Type B pancreatic cell (in vitro differentiated cells): Measurements from ENCODE around the gene ZNF423. TPM values are rescaled to one million over a fixed set of nuclear protein-coding genes. Genes with fewer than 3 reads are reported as not detected.

Experiments
- DNase-seq: peaks from one replicate; pipeline ENCODE4 v3.0.0; 2021; ENCODE audit warnings: mixed read lengths; ENCODE audit not compliant: unreplicated experiment; ENCODE audit errors: extremely low spot score
- H3K27ac Mint-ChIP-seq: 2 replicates; pipeline ENCODE4 v1.8.0; 2021; ENCODE audit warnings: mild to moderate bottlenecking, mixed read lengths
- H3K27me3 Mint-ChIP-seq: 2 replicates; pipeline ENCODE4 v1.8.0; 2021; ENCODE audit warnings: mixed read lengths
- H3K36me3 Mint-ChIP-seq: 2 replicates; pipeline ENCODE4 v1.8.0; 2021; ENCODE audit warnings: mixed read lengths
- H3K4me1 Mint-ChIP-seq: one replicate; pipeline ENCODE4 v1.8.0; 2021; ENCODE audit warnings: mixed read lengths; ENCODE audit not compliant: unreplicated experiment
- H3K4me3 Mint-ChIP-seq: 2 replicates; pipeline ENCODE4 v1.8.0; 2021; ENCODE audit warnings: mild to moderate bottlenecking, mixed read lengths
- H3K9me3 Mint-ChIP-seq: 2 replicates; pipeline ENCODE4 v1.8.0; 2021; ENCODE audit warnings: mixed read lengths
- total RNA-seq: library from RNA; stranded (reverse); gene quantifications from 2 replicates; pipeline ENCODE4 v1.2.1, GENCODE V29; 2021; ENCODE audit warnings: low replicate concordance
- TF ChIP-seq, protein P1 (sequence below): fragments of 200-600 bp; sonication (generic); conservative IDR thresholded peaks from 2 replicates; pipeline ENCODE4 v1.5.0; 2021; ENCODE audit warnings: antibody characterized with exemption, mild to moderate bottlenecking

Gene ZNF423
- total RNA-seq, 1 donor from 2014 or later, result 72.6 TPM

GRCh38 chr16:49464093-49464492, 391.8 kb downstream of the ZNF423 start:
- Mint-ChIP-seq H3K27ac (no peak overlapping the region), H3K4me1 (peaks cover 5% of the 10 kb centered on the region), H3K9me3 (no peaks in the 10 kb centered on the region), H3K36me3 (no peaks in the 10 kb centered on the region), H3K4me3 (no peak overlapping the region), H3K27me3 (peaks cover 46% of the 10 kb centered on the region)
- TF ChIP-seq, protein P1, sequence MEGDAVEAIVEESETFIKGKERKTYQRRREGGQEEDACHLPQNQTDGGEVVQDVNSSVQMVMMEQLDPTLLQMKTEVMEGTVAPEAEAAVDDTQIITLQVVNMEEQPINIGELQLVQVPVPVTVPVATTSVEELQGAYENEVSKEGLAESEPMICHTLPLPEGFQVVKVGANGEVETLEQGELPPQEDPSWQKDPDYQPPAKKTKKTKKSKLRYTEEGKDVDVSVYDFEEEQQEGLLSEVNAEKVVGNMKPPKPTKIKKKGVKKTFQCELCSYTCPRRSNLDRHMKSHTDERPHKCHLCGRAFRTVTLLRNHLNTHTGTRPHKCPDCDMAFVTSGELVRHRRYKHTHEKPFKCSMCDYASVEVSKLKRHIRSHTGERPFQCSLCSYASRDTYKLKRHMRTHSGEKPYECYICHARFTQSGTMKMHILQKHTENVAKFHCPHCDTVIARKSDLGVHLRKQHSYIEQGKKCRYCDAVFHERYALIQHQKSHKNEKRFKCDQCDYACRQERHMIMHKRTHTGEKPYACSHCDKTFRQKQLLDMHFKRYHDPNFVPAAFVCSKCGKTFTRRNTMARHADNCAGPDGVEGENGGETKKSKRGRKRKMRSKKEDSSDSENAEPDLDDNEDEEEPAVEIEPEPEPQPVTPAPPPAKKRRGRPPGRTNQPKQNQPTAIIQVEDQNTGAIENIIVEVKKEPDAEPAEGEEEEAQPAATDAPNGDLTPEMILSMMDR, result no peak
- peak; percentile 20 for DNase-seq

DNA sequence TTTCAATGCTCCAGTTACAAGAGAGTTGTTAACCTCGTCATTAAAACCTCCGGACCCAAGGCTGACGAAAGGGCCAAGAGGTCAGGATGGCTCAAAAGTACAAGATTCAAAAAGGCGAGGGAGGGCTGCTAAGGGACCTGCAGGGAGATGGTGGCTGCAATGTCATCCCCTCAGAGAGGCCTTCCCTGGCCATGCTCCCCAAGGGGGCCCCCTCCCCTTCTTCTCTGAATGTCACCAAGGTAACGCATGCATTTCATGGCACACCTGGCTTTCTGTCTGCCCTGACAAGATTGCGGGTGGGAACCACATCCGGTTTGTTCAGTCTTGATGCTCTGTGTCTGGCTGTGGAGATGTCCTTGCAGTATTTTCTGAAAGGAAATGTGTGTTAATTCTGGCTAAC, 392.4 kb downstream of the ZNF423 start:
- Mint-ChIP-seq H3K27ac (no peak overlapping the region), H3K4me1 (peaks cover 5% of the 10 kb centered on the region), H3K4me3 (no peak overlapping the region), H3K9me3 (no peaks in the 10 kb centered on the region), H3K27me3 (peaks cover 48% of the 10 kb centered on the region), H3K36me3 (no peaks in the 10 kb centered on the region)
- peak; percentile 61 for DNase-seq
- TF ChIP-seq, protein P1, result no peak

- peaks cover 5% of the 10 kb centered on the region for H3K4me1 Mint-ChIP-seq
- H3K9me3 Mint-ChIP-seq, result no peaks in the 10 kb centered on the region
- peak; percentile 51 for DNase-seq
- H3K27ac Mint-ChIP-seq, result no peak overlapping the region
- peaks cover 50% of the 10 kb centered on the region for H3K27me3 Mint-ChIP-seq
- no peak overlapping the region for H3K4me3 Mint-ChIP-seq
- TF ChIP-seq, protein P1, result no peak
- H3K36me3 Mint-ChIP-seq, result no peaks in the 10 kb centered on the region
Observed at GRCh38 chr16:49462989-49463371, 392.9 kb downstream of the ZNF423 start.

DNA sequence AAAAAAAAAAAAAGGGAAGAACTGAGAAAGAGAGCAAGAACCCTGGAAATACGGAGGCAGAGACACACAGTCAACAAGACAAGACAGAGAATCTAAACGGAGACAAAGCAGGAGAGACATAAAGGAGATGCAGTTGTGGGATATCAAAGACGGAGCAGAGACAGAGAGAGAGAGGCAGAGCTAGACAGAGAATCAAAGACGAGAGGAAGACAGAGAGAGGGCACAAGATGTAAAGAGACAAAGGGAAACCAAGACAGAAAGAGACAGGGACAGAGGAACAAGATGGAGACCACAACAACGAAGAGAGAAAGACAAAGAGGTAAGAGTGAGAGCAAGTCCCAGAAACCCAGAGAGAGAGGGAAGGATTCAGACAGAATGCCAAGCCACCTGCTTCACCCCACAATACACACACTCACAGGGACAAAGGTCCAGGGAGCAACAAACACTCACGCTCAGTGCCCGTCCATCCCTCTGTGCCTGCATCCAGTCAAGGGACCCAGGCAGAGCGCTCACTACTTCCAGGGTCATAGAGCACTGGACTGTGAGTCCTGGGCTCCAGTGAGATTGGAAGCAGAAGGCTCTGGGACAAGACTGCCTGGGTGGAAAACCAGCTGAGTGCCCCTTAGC, 393.4 kb downstream of the ZNF423 start:
- TF ChIP-seq, protein P1, result no peak
- Mint-ChIP-seq H3K27ac (no peak overlapping the region), H3K27me3 (peaks cover 54% of the 10 kb centered on the region), H3K36me3 (no peaks in the 10 kb centered on the region), H3K9me3 (no peaks in the 10 kb centered on the region), H3K4me1 (peaks cover 5% of the 10 kb centered on the region), H3K4me3 (no peak overlapping the region)
- DNase-seq, result no peak

- Mint-ChIP-seq H3K9me3 (no peaks in the 10 kb centered on the region), H3K27ac (no peak overlapping the region), H3K27me3 (peaks cover 52% of the 10 kb centered on the region), H3K4me1 (peaks cover 5% of the 10 kb centered on the region), H3K36me3 (no peaks in the 10 kb centered on the region), H3K4me3 (no peak overlapping the region)
- TF ChIP-seq, protein P1, result no peak
- peak; percentile 57 for DNase-seq
Observed at GRCh38 chr16:49461517-49461951, 394.4 kb downstream of the ZNF423 start.
